GM10266 (cell line): ENCODE data around the gene ISCA2.

ENCODE experiments used
- DNase-seq: peaks from one replicate; pipeline ENCODE4 v3.0.0; 2012; ENCODE audit errors: extremely low spot score
- CTCF ChIP-seq: IDR thresholded peaks from 2 replicates; pipeline ENCODE4 v1.5.1; 2012; ENCODE audit warnings: mild to moderate bottlenecking, low read depth; ENCODE audit not compliant: control insufficient read depth, insufficient read depth; ENCODE audit errors: missing control alignments

ISCA2 gene

GRCh38 chr14:74546416-74546815 is 52.9 kb downstream of the ISCA2 start:
- DNase-seq = no peak
- TF ChIP-seq CTCF = no peak
